PC-9 (cell line): ENCODE data around the gene DTNBP1. TPM values are rescaled to one million over a fixed set of nuclear protein-coding genes. Genes with fewer than 3 reads are reported as not detected.
"Not testable (repeated sequence)": the region's sequence is repeated elsewhere in the genome, so short reads cannot be mapped to it uniquely, and the experiment has no call there.

Experiments used
- BruUV-seq: library from RNA; stranded (reverse); fragments of 400-500 nt; replicated peaks from 2 replicates; lab custom pipeline; 2021; lab: Mats Ljungman, UMichigan
- CTCF ChIA-PET: fragments of 300-600 bp; sonication (Branson Sonifier 250); formaldehyde crosslinking; loops from one replicate; lab custom pipeline; 2022; ENCODE audit warnings: antibody characterized with exemption; lab: Charles Lee
- POLR2A ChIA-PET: fragments of 300-600 bp; sonication (Branson Sonifier 250); formaldehyde crosslinking; loops from one replicate; lab custom pipeline; 2022; ENCODE audit warnings: antibody characterized with exemption; ENCODE audit not compliant: unreplicated experiment; lab: Charles Lee
- DNase-seq, 2 experiments: peaks; one replicate each; pipeline versions ENCODE4 v3.0.0 to v3.0.0-alpha.2; 2015 to 2022; ENCODE audit warnings: mixed read lengths in 1 of 2
- H2AFZ ChIP-seq: fragments of 200-600 bp; sonication (generic); 2 replicates; pipeline ENCODE4 v1.8.1; 2017; ENCODE audit warnings: antibody characterized with exemption
- H3F3A ChIP-seq: fragments of 200-600 bp; sonication (generic); 2 replicates; pipeline ENCODE4 v1.8.1; 2017; ENCODE audit warnings: antibody characterized with exemption, mild to moderate bottlenecking, low read depth; ENCODE audit not compliant: insufficient read depth
- H3K27ac ChIP-seq: fragments of 200-600 bp; sonication (generic); 2 replicates; pipeline ENCODE4 v1.6.1; 2016; ENCODE audit warnings: mixed run types
- H3K27me3 ChIP-seq: fragments of 200-600 bp; sonication (generic); 2 replicates; pipeline ENCODE4 v1.6.1; 2016; ENCODE audit warnings: low read depth, mixed run types; ENCODE audit not compliant: insufficient read depth
- H3K36me3 ChIP-seq: fragments of 200-600 bp; sonication (generic); 2 replicates; pipeline ENCODE4 v1.6.1; 2016; ENCODE audit warnings: low read depth, mixed run types
- H3K4me1 ChIP-seq: fragments of 200-600 bp; sonication (generic); replicated peaks from 2 replicates; pipeline ENCODE4 v1.6.1; 2016; ENCODE audit warnings: mixed run types; ENCODE audit not compliant: insufficient read depth
- H3K4me2 ChIP-seq: fragments of 200-600 bp; sonication (generic); 2 replicates; pipeline ENCODE4 v1.6.1; 2017; ENCODE audit warnings: mixed run types
- H3K4me3 ChIP-seq: fragments of 200-600 bp; sonication (generic); 2 replicates; pipeline ENCODE4 v1.6.1; 2016; ENCODE audit warnings: mixed run types
- H3K79me2 ChIP-seq: fragments of 200-600 bp; sonication (generic); 2 replicates; pipeline ENCODE4 v1.6.1; 2017; ENCODE audit warnings: low read depth, mixed run types
- H3K9me2 ChIP-seq: fragments of 200-600 bp; sonication (generic); 2 replicates; pipeline ENCODE4 v1.8.1; 2017; ENCODE audit warnings: mild to moderate bottlenecking; ENCODE audit not compliant: insufficient read depth
- H3K9me3 ChIP-seq: fragments of 200-600 bp; sonication (generic); 2 replicates; pipeline ENCODE4 v1.8.1; 2016; ENCODE audit warnings: low read depth; ENCODE audit not compliant: insufficient read depth
- H4K20me1 ChIP-seq: fragments of 200-600 bp; sonication (generic); 2 replicates; pipeline ENCODE4 v1.8.1; 2017; ENCODE audit not compliant: insufficient read depth
- CTCF ChIP-seq: fragments of 200-600 bp; sonication (generic); conservative IDR thresholded peaks from 2 replicates; pipeline ENCODE4 v1.6.1; 2017; ENCODE audit warnings: mixed run types, antibody characterized with exemption, mild to moderate bottlenecking, moderate library complexity
- EZH2 ChIP-seq: fragments of 200-600 bp; sonication (generic); IDR thresholded peaks from 2 replicates; pipeline ENCODE4 v1.8.0; 2017; ENCODE audit warnings: antibody characterized with exemption, low read depth
- intact Hi-C: fragments of 100-400 bp; cut with micrococcal nuclease; formaldehyde crosslinking; loops from one replicate; pipeline ENCODE4 v1.10.0; 2022; ENCODE audit not compliant: unreplicated experiment
- total RNA-seq: library from RNA; stranded (reverse); gene quantifications from 2 replicates; pipeline ENCODE4 v1.2.3, GENCODE V29; 2021

DTNBP1 gene
- total RNA-seq, 1 experiment from 2014 or later = 9.1 TPM

DNA sequence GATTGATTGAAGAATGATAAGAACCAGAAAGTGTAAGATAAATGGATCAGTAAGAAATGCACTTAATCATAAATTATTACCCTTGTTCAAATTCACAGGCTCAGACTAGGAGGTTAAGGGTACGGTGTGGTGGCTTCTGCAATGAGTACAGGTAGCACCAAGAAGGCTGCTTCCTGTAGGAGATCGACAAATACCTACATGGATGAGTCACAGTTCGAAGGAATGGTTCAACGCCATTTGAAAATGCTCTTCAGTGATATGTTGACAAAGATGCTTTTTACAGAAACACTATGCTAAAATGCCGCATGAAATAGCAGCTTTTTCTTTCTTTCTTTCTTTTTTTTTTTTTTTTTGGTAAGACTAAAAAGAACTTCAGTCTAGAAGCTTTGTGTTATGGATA is 116.2 kb downstream of the DTNBP1 start:
- no peak for DNase-seq
- TF ChIP-seq EZH2 (no peak), CTCF (no peak)
- H3K9me3 ChIP-seq = peaks cover 4% of the 10 kb centered on the region; the same call in 1 of the 2 replicates

GRCh38 chr6:15544321-15544900 is 118.4 kb downstream of the DTNBP1 start:
- no peak for DNase-seq
- CTCF ChIA-PET = no interaction called here
- no peak for TF ChIP-seq EZH2
- no peak for TF ChIP-seq CTCF
- peaks cover 4% of the 10 kb centered on the region; the same call in 1 of the 2 replicates for H3K9me3 ChIP-seq
- H3K27ac ChIP-seq = no peak overlapping the region
- intact Hi-C loops = no loop called here
- H3K4me3 ChIP-seq = no peak overlapping the region
- POLR2A ChIA-PET = no interaction called here
- no peaks in the 10 kb centered on the region for H3K9me2 ChIP-seq
- H3F3A ChIP-seq = no peaks in the 10 kb centered on the region
- no peaks in the 10 kb centered on the region for H4K20me1 ChIP-seq
- no peaks in the 10 kb centered on the region for H3K36me3 ChIP-seq
- H3K79me2 ChIP-seq = no peaks in the 10 kb centered on the region
- no peaks in the 10 kb centered on the region for H3K27me3 ChIP-seq
- H2AFZ ChIP-seq = no peak overlapping the region
- BruUV-seq = no TSS peak
- no peak overlapping the region for H3K4me2 ChIP-seq
- H3K4me1 ChIP-seq = no peaks in the 10 kb centered on the region

More for the DNA sequence above, 116.2 kb downstream of the DTNBP1 start:
- no TSS peak for BruUV-seq
- Histone ChIP-seq H3K4me2 (no peak overlapping the region), H3K4me3 (no peak overlapping the region), H3K27ac (no peak overlapping the region), H2AFZ (no peak overlapping the region), H3K4me1 (no peaks in the 10 kb centered on the region), H3K79me2 (no peaks in the 10 kb centered on the region), H3K9me2 (no peaks in the 10 kb centered on the region), H4K20me1 (no peaks in the 10 kb centered on the region), H3F3A (no peaks in the 10 kb centered on the region), H3K27me3 (no peaks in the 10 kb centered on the region), H3K36me3 (no peaks in the 10 kb centered on the region)
- ChIA-PET POLR2A (no interaction called here), CTCF (no interaction called here)
- intact Hi-C loops = no loop called here

- intact Hi-C loops, H4K20me1 ChIP-seq, H3K4me3 ChIP-seq, H3K27ac ChIP-seq, H3K4me1 ChIP-seq, H3K4me2 ChIP-seq, H3K27me3 ChIP-seq, BruUV-seq, H2AFZ ChIP-seq, H3K9me3 ChIP-seq, DNase-seq, H3F3A ChIP-seq, H3K36me3 ChIP-seq, H3K9me2 ChIP-seq, POLR2A ChIA-PET, CTCF ChIA-PET, H3K79me2 ChIP-seq: not testable (repeated sequence)
Measured at GRCh38 chr6:15543332-15543917, 119.4 kb downstream of the DTNBP1 start.
